ENCODE results near the gene CEP78. TPM values are rescaled to one million over a fixed set of nuclear protein-coding genes. Genes with fewer than 3 reads are reported as not detected.

The CEP78 gene
- total RNA-seq, 1 experiment from 2014 or later = 57.8 TPM

DNA sequence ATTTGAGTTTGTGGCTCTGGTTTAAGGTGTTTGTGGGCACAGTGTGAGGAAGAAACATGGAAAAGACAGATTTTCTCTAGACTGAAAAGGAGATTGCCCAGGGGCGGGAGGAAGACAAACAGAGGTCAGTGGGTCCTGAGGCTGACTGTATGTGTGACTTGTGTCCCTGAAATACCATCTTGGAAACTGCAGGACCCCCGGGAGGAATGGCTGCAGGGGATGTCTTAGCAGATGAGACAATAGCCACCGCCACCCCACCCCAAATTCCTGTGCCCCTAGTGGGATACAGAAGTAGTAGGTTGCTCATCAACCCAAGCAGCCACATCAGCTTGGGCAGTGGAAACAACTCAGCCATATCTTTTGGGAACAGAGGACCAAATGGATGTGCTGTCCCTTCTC, 59.3 kb downstream of the CEP78 start:
- H3K4ac ChIP-seq (ENCODE audit: low read depth, low read length) = no peak overlapping the region
- H2BK12ac ChIP-seq (ENCODE audit: insufficient read length, low read depth, low read length) = no peak overlapping the region
- no peak overlapping the region for H4K8ac ChIP-seq (replicated peaks; ENCODE audit: insufficient read length, low read depth, low read length)
- no peak overlapping the region for H3K27ac ChIP-seq (ENCODE audit: insufficient read length, low read depth, low read length)
- no peaks in the 10 kb centered on the region; the same call in 1 of the 2 replicates for H3K27me3 Mint-ChIP-seq (ENCODE audit: low read depth)
- H3T11ph ChIP-seq (ENCODE audit: low read length) = no peak overlapping the region
- no peak overlapping the region for H2BK15ac ChIP-seq (ENCODE audit: low read depth, low read length)
- peaks cover 18% of the 10 kb centered on the region; the same call in 1 of the 2 replicates for H3K79me2 ChIP-seq (ENCODE audit: insufficient read depth, low read length)
- no peaks in the 10 kb centered on the region for H4K20me1 ChIP-seq (ENCODE audit: control insufficient read depth, insufficient read depth, insufficient read length)
- H3K27ac Mint-ChIP-seq = peak overlapping the region in 1 of 3 experiments; percentile 86; a peak in 2 of 7 replicates
- H3K9me3 Mint-ChIP-seq = peaks cover 0 to 3% of the 10 kb centered on the region in 2 experiments; a peak in 2 of 5 replicates
- no peak overlapping the region for H2AK5ac ChIP-seq (ENCODE audit: insufficient read length, low read length)
- no CpG with 5 or more reads among the region's 3 CpGs for WGBS (ENCODE audit: extremely low coverage, insufficient read length, low lambda C conversion rate)
- H3K4me1 Mint-ChIP-seq = peaks cover 25 to 27% of the 10 kb centered on the region in 2 experiments
- TF ChIP-seq, protein P1, sequence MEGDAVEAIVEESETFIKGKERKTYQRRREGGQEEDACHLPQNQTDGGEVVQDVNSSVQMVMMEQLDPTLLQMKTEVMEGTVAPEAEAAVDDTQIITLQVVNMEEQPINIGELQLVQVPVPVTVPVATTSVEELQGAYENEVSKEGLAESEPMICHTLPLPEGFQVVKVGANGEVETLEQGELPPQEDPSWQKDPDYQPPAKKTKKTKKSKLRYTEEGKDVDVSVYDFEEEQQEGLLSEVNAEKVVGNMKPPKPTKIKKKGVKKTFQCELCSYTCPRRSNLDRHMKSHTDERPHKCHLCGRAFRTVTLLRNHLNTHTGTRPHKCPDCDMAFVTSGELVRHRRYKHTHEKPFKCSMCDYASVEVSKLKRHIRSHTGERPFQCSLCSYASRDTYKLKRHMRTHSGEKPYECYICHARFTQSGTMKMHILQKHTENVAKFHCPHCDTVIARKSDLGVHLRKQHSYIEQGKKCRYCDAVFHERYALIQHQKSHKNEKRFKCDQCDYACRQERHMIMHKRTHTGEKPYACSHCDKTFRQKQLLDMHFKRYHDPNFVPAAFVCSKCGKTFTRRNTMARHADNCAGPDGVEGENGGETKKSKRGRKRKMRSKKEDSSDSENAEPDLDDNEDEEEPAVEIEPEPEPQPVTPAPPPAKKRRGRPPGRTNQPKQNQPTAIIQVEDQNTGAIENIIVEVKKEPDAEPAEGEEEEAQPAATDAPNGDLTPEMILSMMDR (conservative IDR thresholded peaks at IDR 0.05) = no peak
- peaks cover 13% of the 10 kb centered on the region for H3K23me2 ChIP-seq (ENCODE audit: insufficient read length, low read depth, low read length, poor library complexity, severe bottlenecking)
- no peaks in the 10 kb centered on the region for H3K9me3 ChIP-seq (ENCODE audit: control insufficient read depth, low read depth, low read length)
- no peak overlapping the region for H2BK120ac ChIP-seq (ENCODE audit: low read depth, low read length, poor library complexity, severe bottlenecking)
- H3K4me3 Mint-ChIP-seq = peak overlapping the region in 1 of 2 experiments; percentile 1; a peak in 1 of 5 replicates
- no peak overlapping the region for H2BK20ac ChIP-seq (ENCODE audit: low read depth, low read length, poor library complexity, severe bottlenecking)
- peaks cover 2% of the 10 kb centered on the region for H3K79me1 ChIP-seq (ENCODE audit: insufficient read depth, low read depth, low read length, poor library complexity, severe bottlenecking)
- no peak overlapping the region for H2AFZ ChIP-seq (ENCODE audit: low read length)
- no peaks in the 10 kb centered on the region for H3K4me1 ChIP-seq (ENCODE audit: insufficient read depth, low read length)
- H3K23ac ChIP-seq (ENCODE audit: insufficient read length, low read depth, low read length) = no peak overlapping the region
- H4K91ac ChIP-seq (ENCODE audit: insufficient read length, low read depth, low read length) = no peak overlapping the region
- H3K9ac ChIP-seq (ENCODE audit: extremely low read depth, insufficient read length, low read length) = no peak overlapping the region
- no peaks in the 10 kb centered on the region for H3K27me3 ChIP-seq (ENCODE audit: insufficient read depth, low read length)
- H2BK5ac ChIP-seq (ENCODE audit: insufficient read length, low read length) = no peak overlapping the region
- peaks cover 17 to 25% (median 22%) of the 10 kb centered on the region in 3 experiments for H3K36me3 Mint-ChIP-seq (ENCODE audit: insufficient read depth in 1 of 3, low read depth in 3 of 3)
- no peak overlapping the region for H4K5ac ChIP-seq (ENCODE audit: insufficient read length, low read depth, low read length)
- no peak for DNase-seq
- H3K18ac ChIP-seq (ENCODE audit: insufficient read length, low read depth, low read length) = no peak overlapping the region
- no peak overlapping the region for H3K4me2 ChIP-seq (ENCODE audit: insufficient read depth, insufficient read length, low read length)
- no peak overlapping the region for H3K56ac ChIP-seq (ENCODE audit: insufficient read length, low read depth, low read length)
- no peak overlapping the region for H3K14ac ChIP-seq (ENCODE audit: insufficient read depth, low read length)
